Upper lobe of right lung (tissue), 1 donor: Measurements from ENCODE around the gene CD74. TPM values are rescaled to one million over a fixed set of nuclear protein-coding genes. Genes with fewer than 3 reads are reported as not detected.

ENCODE experiments used
- ATAC-seq: fragments of 200-7000 bp; cut with Tn5 transposase; one replicate; pipeline ENCODE4 v1.9.1; 2020; ENCODE audit warnings: mild to moderate bottlenecking, moderate library complexity
- DNase-seq: peaks from one replicate; pipeline ENCODE4 v3.0.0-alpha.2; 2020
- H3K27ac ChIP-seq: fragments of 200-600 bp; one replicate; pipeline ENCODE4 v1.8.0; 2022
- H3K27me3 ChIP-seq: fragments of 200-600 bp; one replicate; pipeline ENCODE4 v1.8.0; 2022; ENCODE audit warnings: mild to moderate bottlenecking
- H3K36me3 ChIP-seq: fragments of 200-600 bp; one replicate; pipeline ENCODE4 v1.8.0; 2022
- H3K4me1 ChIP-seq: fragments of 200-600 bp; one replicate; pipeline ENCODE4 v1.8.0; 2022
- H3K4me3 ChIP-seq: fragments of 200-600 bp; one replicate; pipeline ENCODE4 v1.8.0; 2022; ENCODE audit warnings: mild to moderate bottlenecking
- H3K9me3 ChIP-seq: fragments of 200-600 bp; one replicate; pipeline ENCODE4 v1.8.0; 2022
- intact Hi-C: fragments of 100-400 bp; cut with DNase I; formaldehyde crosslinking; loops from one replicate; pipeline ENCODE4 v1.11.0; 2022
- total RNA-seq: library from RNA; stranded (reverse); fragmentation: NEBNext Ultra II Directional; extraction: Animal tissue kit (Norgen Biotek cat#: 25700); gene quantifications from one replicate; pipeline ENCODE4 v1.2.1, GENCODE V29; 2021
- TF ChIP-seq, protein P1 (sequence below): fragments of 200-600 bp; IDR thresholded peaks from one replicate; pipeline ENCODE4 v1.8.0; 2022; ENCODE audit warnings: antibody characterized with exemption
- donor health status: DM: no; HTN: yes; CAD: no; lungs with severe emphysema.

The CD74 gene
- total RNA-seq, 1 donor from 2014 or later, result 2,961 TPM

DNA sequence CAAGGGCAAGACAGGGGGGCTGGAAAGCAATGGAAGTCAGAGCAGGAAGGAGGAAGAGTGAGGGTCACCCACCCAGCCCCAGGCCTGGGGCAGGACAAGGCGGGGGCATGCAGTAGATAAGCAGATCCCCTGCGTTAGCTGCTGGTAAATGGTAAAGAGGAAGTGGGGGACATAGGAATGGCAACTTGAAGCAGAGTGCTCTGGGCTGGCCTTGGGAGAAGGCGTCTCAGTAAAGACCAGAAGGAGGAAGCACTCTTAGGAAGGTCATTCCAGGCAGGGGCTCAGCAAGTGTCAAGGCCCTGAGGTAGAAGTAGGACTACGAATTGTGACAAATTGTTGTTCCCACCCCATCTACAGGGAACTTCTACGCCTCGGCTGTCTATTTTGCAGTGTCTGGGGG is 40.1 kb downstream of the CD74 start:
- peak; percentile 17 for ATAC-seq
- Histone ChIP-seq H3K4me1 (no peaks in the 10 kb centered on the region), H3K4me3 (no peak overlapping the region), H3K36me3 (peaks cover 100% of the 10 kb centered on the region), H3K27me3 (no peaks in the 10 kb centered on the region), H3K27ac (no peak overlapping the region), H3K9me3 (no peaks in the 10 kb centered on the region)
- intact Hi-C loops, result no loop called here
- no peak for DNase-seq
- TF ChIP-seq, protein P1, sequence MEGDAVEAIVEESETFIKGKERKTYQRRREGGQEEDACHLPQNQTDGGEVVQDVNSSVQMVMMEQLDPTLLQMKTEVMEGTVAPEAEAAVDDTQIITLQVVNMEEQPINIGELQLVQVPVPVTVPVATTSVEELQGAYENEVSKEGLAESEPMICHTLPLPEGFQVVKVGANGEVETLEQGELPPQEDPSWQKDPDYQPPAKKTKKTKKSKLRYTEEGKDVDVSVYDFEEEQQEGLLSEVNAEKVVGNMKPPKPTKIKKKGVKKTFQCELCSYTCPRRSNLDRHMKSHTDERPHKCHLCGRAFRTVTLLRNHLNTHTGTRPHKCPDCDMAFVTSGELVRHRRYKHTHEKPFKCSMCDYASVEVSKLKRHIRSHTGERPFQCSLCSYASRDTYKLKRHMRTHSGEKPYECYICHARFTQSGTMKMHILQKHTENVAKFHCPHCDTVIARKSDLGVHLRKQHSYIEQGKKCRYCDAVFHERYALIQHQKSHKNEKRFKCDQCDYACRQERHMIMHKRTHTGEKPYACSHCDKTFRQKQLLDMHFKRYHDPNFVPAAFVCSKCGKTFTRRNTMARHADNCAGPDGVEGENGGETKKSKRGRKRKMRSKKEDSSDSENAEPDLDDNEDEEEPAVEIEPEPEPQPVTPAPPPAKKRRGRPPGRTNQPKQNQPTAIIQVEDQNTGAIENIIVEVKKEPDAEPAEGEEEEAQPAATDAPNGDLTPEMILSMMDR, result no peak

DNA sequence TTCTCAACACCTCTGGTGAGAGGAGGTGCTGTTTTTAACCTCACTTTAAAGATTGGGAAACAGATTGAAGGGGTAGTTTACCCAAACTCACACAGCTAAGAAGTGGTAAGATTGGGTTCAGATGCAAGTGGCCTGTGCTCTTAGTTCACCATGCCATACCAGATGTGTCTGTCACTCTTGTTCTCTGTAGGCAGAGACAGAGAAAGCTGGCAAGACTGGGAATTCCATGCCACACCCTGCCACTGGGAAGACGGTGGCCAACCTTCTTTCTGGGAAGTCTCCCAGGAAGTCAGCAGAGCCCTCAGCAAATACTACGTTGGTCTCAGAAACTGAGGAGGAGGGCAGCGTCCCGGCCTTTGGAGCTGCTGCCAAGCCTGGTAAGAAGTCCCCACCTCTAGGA is 44.2 kb downstream of the CD74 start:
- H3K36me3 ChIP-seq, result peaks cover 95% of the 10 kb centered on the region
- TF ChIP-seq, protein P1, result no peak
- no peaks in the 10 kb centered on the region for H3K27me3 ChIP-seq
- H3K4me1 ChIP-seq, result no peaks in the 10 kb centered on the region
- intact Hi-C loops, result no loop called here
- no peak overlapping the region for H3K4me3 ChIP-seq
- DNase-seq, result no peak
- H3K9me3 ChIP-seq, result no peaks in the 10 kb centered on the region
- ATAC-seq, result no peak
- H3K27ac ChIP-seq, result no peak overlapping the region

DNA sequence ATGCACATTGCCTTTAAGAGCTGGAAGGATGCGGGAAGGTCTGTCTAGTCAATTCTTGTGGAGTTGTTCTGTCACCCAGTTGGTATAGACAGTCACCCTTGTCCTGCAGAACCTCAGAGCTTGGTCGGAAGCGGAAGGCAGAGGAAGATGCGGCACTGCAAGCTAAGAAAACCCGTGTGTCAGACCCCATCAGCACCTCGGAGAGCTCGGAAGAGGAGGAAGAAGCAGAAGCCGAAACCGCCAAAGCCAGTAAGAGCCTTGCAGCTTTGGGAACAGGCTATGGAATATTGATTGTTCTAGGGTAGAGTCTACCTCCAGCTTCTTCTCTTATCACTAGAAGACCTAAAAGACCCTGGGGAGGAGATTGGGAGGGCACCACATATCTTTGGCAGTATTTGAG is 48.7 kb downstream of the CD74 start:
- no peak overlapping the region for H3K27ac ChIP-seq
- H3K36me3 ChIP-seq, result peaks cover 77% of the 10 kb centered on the region
- no peak overlapping the region for H3K4me3 ChIP-seq
- no peaks in the 10 kb centered on the region for H3K27me3 ChIP-seq
- H3K4me1 ChIP-seq, result peaks cover 3% of the 10 kb centered on the region
- no peaks in the 10 kb centered on the region for H3K9me3 ChIP-seq
- intact Hi-C loops, result no loop called here
- TF ChIP-seq, protein P1, result no peak
- no peak for DNase-seq
- ATAC-seq, result no peak

DNA sequence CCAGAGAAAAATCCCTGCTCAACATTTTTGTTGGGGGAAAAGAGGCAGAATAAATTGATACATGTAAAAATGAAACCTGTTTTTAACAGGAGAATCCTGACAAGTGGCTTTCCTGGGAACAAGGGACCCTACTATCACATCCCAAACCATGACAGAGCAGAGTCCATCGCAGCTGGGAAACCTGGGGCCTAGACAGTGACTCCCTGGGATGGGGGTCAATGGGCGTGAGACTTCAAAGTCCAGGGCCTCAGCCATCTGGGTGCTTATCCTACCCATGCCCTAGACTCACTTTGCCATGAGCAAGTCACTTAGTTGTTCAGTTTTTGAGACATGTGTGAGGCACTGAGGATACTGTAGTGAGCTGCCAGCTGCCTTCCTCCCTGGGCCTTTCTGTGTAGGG is 49.5 kb downstream of the CD74 start:
- intact Hi-C loops, result no loop called here

DNA sequence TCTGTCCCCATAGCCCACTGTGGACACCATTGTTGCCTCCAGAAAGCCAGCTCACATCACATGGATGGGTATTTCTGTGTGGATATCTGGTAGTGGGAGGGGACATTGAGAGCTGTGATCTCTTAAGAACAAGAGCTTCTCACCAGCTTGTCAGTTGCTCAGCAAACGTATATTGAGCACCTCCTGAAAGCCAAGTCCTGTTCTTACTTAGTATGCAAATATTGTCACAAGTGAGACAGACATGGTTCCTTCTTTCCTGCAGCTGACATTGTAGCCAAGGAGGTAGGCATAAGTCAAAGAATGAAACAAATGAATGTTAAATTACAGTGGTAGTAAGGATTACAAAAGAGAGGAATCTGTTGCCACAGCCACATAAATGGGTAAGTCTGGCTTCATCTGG is 51.4 kb downstream of the CD74 start:
- Histone ChIP-seq H3K36me3 (peaks cover 55% of the 10 kb centered on the region), H3K4me1 (peaks cover 13% of the 10 kb centered on the region), H3K27ac (no peak overlapping the region), H3K9me3 (no peaks in the 10 kb centered on the region), H3K27me3 (no peaks in the 10 kb centered on the region), H3K4me3 (no peak overlapping the region)
- intact Hi-C loops, result no loop called here
- TF ChIP-seq, protein P1, result no peak
- ATAC-seq (no peak), DNase-seq (no peak)

More for the DNA sequence above, 49.5 kb downstream of the CD74 start:
- H3K27me3 ChIP-seq, result no peaks in the 10 kb centered on the region
- TF ChIP-seq, protein P1, result no peak
- peaks cover 69% of the 10 kb centered on the region for H3K36me3 ChIP-seq
- H3K9me3 ChIP-seq, result no peaks in the 10 kb centered on the region
- no peak for ATAC-seq
- H3K27ac ChIP-seq, result no peak overlapping the region
- H3K4me1 ChIP-seq, result peaks cover 11% of the 10 kb centered on the region
- H3K4me3 ChIP-seq, result no peak overlapping the region
- no peak for DNase-seq
